IMR-90 (cell line): ENCODE results near the gene CAPN10. TPM values are rescaled to one million over a fixed set of nuclear protein-coding genes. Genes with fewer than 3 reads are reported as not detected.

Source experiments
- ATAC-seq: fragments of 200-7000 bp; cut with Tn5 transposase; 2 replicates; pipeline ENCODE4 v1.9.1; 2020; ENCODE audit warnings: low read depth, mild to moderate bottlenecking, moderate library complexity
- BruUV-seq: library from RNA; stranded (reverse); fragments of 400-500 nt; replicated peaks from 2 replicates; lab custom pipeline; 2021; lab: Mats Ljungman, UMichigan
- CTCF ChIA-PET: fragments of 300-600 bp; formaldehyde crosslinking; extraction: SDS; loops from one replicate; lab custom pipeline; 2021; ENCODE audit warnings: antibody characterized with exemption; lab: Yijun Ruan, JAX
- POLR2A ChIA-PET: fragments of 300-600 bp; sonication (Branson Sonifier 250); formaldehyde crosslinking; loops from one replicate; lab custom pipeline; 2022; ENCODE audit warnings: antibody characterized with exemption; ENCODE audit not compliant: unreplicated experiment; lab: Charles Lee
- DNase-seq: peaks from one replicate; pipeline ENCODE4 v3.0.0; 2013
- H2AFZ ChIP-seq: replicated peaks from 2 replicates; pipeline ENCODE3; 2013; ENCODE audit warnings: low read length, mild to moderate bottlenecking; ENCODE audit not compliant: poor library complexity
- H2AK5ac ChIP-seq: 2 replicates; pipeline ENCODE4 v1.6.1; 2013; ENCODE audit warnings: low read depth, low read length, inconsistent platforms
- H2AK9ac ChIP-seq: replicated peaks from 2 replicates; pipeline ENCODE3; 2013; ENCODE audit warnings: mild to moderate bottlenecking, low read depth, low read length, moderate library complexity; ENCODE audit not compliant: poor library complexity
- H2BK120ac ChIP-seq: 2 replicates; pipeline ENCODE4 v1.6.1; 2013; ENCODE audit warnings: low read depth, low read length, inconsistent platforms
- H2BK15ac ChIP-seq: 3 replicates; pipeline ENCODE4 v1.6.1; 2013; ENCODE audit warnings: low read depth, low read length, inconsistent platforms
- H2BK20ac ChIP-seq: 2 replicates; pipeline ENCODE4 v1.6.1; 2013; ENCODE audit warnings: low read depth, mild to moderate bottlenecking, inconsistent platforms, low read length, moderate library complexity
- H2BK5ac ChIP-seq: 2 replicates; pipeline ENCODE4 v1.6.1; 2013; ENCODE audit warnings: mild to moderate bottlenecking, low read depth, low read length, inconsistent platforms; ENCODE audit not compliant: poor library complexity, severe bottlenecking
- H3K14ac ChIP-seq: replicated peaks from 2 replicates; pipeline ENCODE4 v1.6.1; 2013; ENCODE audit warnings: low read depth, low read length, inconsistent platforms
- H3K18ac ChIP-seq: 2 replicates; pipeline ENCODE4 v1.6.1; 2013; ENCODE audit warnings: low read depth, low read length, control low read depth
- H3K23ac ChIP-seq: 2 replicates; pipeline ENCODE4 v1.6.1; 2013; ENCODE audit warnings: low read depth, low read length, inconsistent platforms
- H3K27ac ChIP-seq: 2 replicates; pipeline ENCODE4 v1.5.1; 2013; ENCODE audit warnings: mild to moderate bottlenecking, control low read depth, low read length; ENCODE audit not compliant: insufficient read depth
- H3K27me3 ChIP-seq: 2 replicates; pipeline ENCODE4 v1.6.1; 2013; ENCODE audit warnings: low read length; ENCODE audit not compliant: control insufficient read depth, insufficient read depth
- H3K36me3 ChIP-seq: 2 replicates; pipeline ENCODE4 v1.6.1; 2013; ENCODE audit warnings: low read length, mixed read lengths; ENCODE audit not compliant: control insufficient read depth, insufficient read depth
- H3K4ac ChIP-seq: 2 replicates; pipeline ENCODE4 v1.6.1; 2013; ENCODE audit warnings: low read depth, low read length, inconsistent platforms
- H3K4me1 ChIP-seq: 2 replicates; pipeline ENCODE4 v1.6.1; 2013; ENCODE audit warnings: low read length, mixed read lengths; ENCODE audit not compliant: control insufficient read depth, insufficient read depth
- H3K4me2 ChIP-seq: 2 replicates; pipeline ENCODE4 v1.6.1; 2013; ENCODE audit warnings: low read depth, mild to moderate bottlenecking, control low read depth, low read length, moderate library complexity
- H3K4me3 ChIP-seq: 2 replicates; pipeline ENCODE4 v1.5.1; 2013; ENCODE audit warnings: low read depth, mild to moderate bottlenecking, control low read depth, low read length, moderate library complexity; ENCODE audit not compliant: insufficient read depth
- H3K56ac ChIP-seq: 2 replicates; pipeline ENCODE4 v1.6.1; 2013; ENCODE audit warnings: low read length, inconsistent platforms; ENCODE audit not compliant: insufficient read depth; ENCODE audit errors: extremely low read depth
- H3K79me1 ChIP-seq, 2 experiments: 2 replicates each; pipeline ENCODE4 v1.6.1; 2013; ENCODE audit warnings: low read length in 2 of 2, inconsistent platforms in 1 of 2, low read depth in 1 of 2
- H3K9ac ChIP-seq: 2 replicates; pipeline ENCODE4 v1.6.1; 2013; ENCODE audit warnings: low read depth, low read length, control low read depth
- H3K9me1 ChIP-seq: 2 replicates; pipeline ENCODE4 v1.6.1; 2013; ENCODE audit warnings: low read length, inconsistent platforms; ENCODE audit not compliant: insufficient read depth
- H3K9me3 ChIP-seq: 2 replicates; pipeline ENCODE4 v1.6.1; 2013; ENCODE audit warnings: low read length; ENCODE audit not compliant: control insufficient read depth, insufficient read depth
- H4K20me1 ChIP-seq: 2 replicates; pipeline ENCODE4 v1.6.1; 2013; ENCODE audit warnings: low read length, inconsistent platforms; ENCODE audit not compliant: insufficient read depth
- H4K5ac ChIP-seq: 2 replicates; pipeline ENCODE4 v1.6.1; 2013; ENCODE audit warnings: mild to moderate bottlenecking, low read depth, low read length, control low read depth
- H4K8ac ChIP-seq, 2 experiments: 2 replicates each; pipeline ENCODE4 v1.6.1; 2013; ENCODE audit warnings: low read depth in 2 of 2, low read length in 2 of 2, control low read depth in 1 of 2, inconsistent platforms in 1 of 2
- H4K91ac ChIP-seq: 2 replicates; pipeline ENCODE4 v1.6.1; 2013; ENCODE audit warnings: low read depth, low read length, inconsistent platforms; ENCODE audit not compliant: insufficient read depth
- BHLHE40 ChIP-seq: fragments of 150-350 bp; IDR thresholded peaks from 2 replicates; pipeline ENCODE4 v1.6.1; 2016; ENCODE audit warnings: mild to moderate bottlenecking, low read depth, low read length
- CHD1 ChIP-seq: IDR thresholded peaks from 2 replicates; pipeline ENCODE4 v1.6.1; 2012; ENCODE audit warnings: low read depth, low read length, improper control_type of control experiment
- CTCF ChIP-seq: conservative IDR thresholded peaks from 2 replicates; pipeline ENCODE4 v1.5.1; 2012; ENCODE audit warnings: mild to moderate bottlenecking, low read depth, low read length, improper control_type of control experiment
- ELK1 ChIP-seq: fragments of 150-350 bp; IDR thresholded peaks from 2 replicates; pipeline ENCODE4 v1.6.1; 2016; ENCODE audit warnings: low read depth, mild to moderate bottlenecking, low read length, moderate library complexity, borderline replicate concordance
- FOS ChIP-seq: fragments of 150-350 bp; IDR thresholded peaks from 2 replicates; pipeline ENCODE4 v1.6.1; 2016; ENCODE audit warnings: low read depth, low read length
- MAFK ChIP-seq: IDR thresholded peaks from 2 replicates; pipeline ENCODE4 v1.6.1; 2012; ENCODE audit warnings: low read depth, low read length, improper control_type of control experiment
- MAZ ChIP-seq: IDR thresholded peaks from 2 replicates; pipeline ENCODE4 v1.6.1; 2012; ENCODE audit warnings: low read depth, mild to moderate bottlenecking, low read length, improper control_type of control experiment, moderate library complexity, borderline replicate concordance
- MXI1 ChIP-seq: IDR thresholded peaks from 2 replicates; pipeline ENCODE4 v1.6.1; 2012; ENCODE audit warnings: low read depth, mild to moderate bottlenecking, low read length, moderate library complexity, borderline replicate concordance
- RAD21 ChIP-seq: IDR thresholded peaks from 2 replicates; pipeline ENCODE4 v1.6.1; 2012; ENCODE audit warnings: low read length, improper control_type of control experiment
- RFX5 ChIP-seq: IDR thresholded peaks from 2 replicates; pipeline ENCODE4 v1.8.0; 2012; ENCODE audit warnings: low read depth, mild to moderate bottlenecking, low read length, moderate library complexity
- USF2 ChIP-seq: fragments of 150-350 bp; IDR thresholded peaks from 2 replicates; pipeline ENCODE4 v1.6.1; 2017; ENCODE audit warnings: mild to moderate bottlenecking, antibody characterized with exemption, low read length, low read depth
- WGBS, 2 experiments: methylation state at CpG; one replicate each; pipeline versions ENCODE4 v1.1.5 to v1.1.7; 2013; ENCODE audit warnings: missing lambda C conversion rate in 2 of 2; ENCODE audit not compliant: insufficient read length in 1 of 2; ENCODE audit errors: extremely low coverage in 2 of 2; 5-methylcytosine and 5-hydroxymethylcytosine counted together
- dilution Hi-C: fragments of 300-500 bp; cut with HindIII; formaldehyde crosslinking; loops from one replicate; pipeline ENCODE4 v1.14.3; 2018; ENCODE audit warnings: low sequenced_read_pairs; ENCODE audit not compliant: unreplicated experiment
- in situ Hi-C: fragments of 300-500 bp; cut with MboI; formaldehyde crosslinking; loops from 3 replicates; pipeline ENCODE4 v1.14.3; 2019; ENCODE audit warnings: low sequenced_read_pairs, inconsistent platforms, mixed read lengths
- intact Hi-C: fragments of 100-400 bp; cut with micrococcal nuclease; formaldehyde crosslinking; loops from 2 replicates; pipeline ENCODE4 v1.10.0; 2022
- polyA plus RNA-seq, 3 experiments: library from polyadenylated mRNA; depleted of rRNA; stranded (reverse); fragments of >200 nt; gene quantifications; 2 replicates each; pipeline ENCODE4 v1.2.3, GENCODE V29; 2012; ENCODE audit warnings: low replicate concordance in 1 of 3
- total RNA-seq: library from RNA; depleted of rRNA; stranded (reverse); fragments of >200 nt; gene quantifications from 2 replicates; pipeline ENCODE4 v1.2.3, GENCODE V29; 2012

Gene CAPN10
- total and polyA plus RNA-seq, 2 of the 4 experiments (the other 2 are of a cell fraction): 6.3 to 20.9 TPM

GRCh38 chr2:240595381-240596079 is 9.0 kb downstream of the CAPN10 start (continued):
- TF ChIP-seq USF2: no peak

GRCh38 chr2:240596080-240596460 is 9.5 kb downstream of the CAPN10 start:
- no TSS peak for BruUV-seq
- in situ Hi-C loops: no loop called here
- DNase-seq: no peak
- TF ChIP-seq ELK1 (no peak), CTCF (no peak), MXI1 (no peak), MAFK (no peak), RFX5 (no peak), FOS (no peak), RAD21 (no peak), CHD1 (no peak), MAZ (no peak), BHLHE40 (no peak)
- H3K27me3 ChIP-seq: no peaks in the 10 kb centered on the region
- no peaks in the 10 kb centered on the region; the same call in 1 of the 2 replicates for H4K20me1 ChIP-seq
- H3K9ac ChIP-seq: no peak overlapping the region
- no peak overlapping the region for H3K4ac ChIP-seq
- peaks cover 0 to 17% of the 10 kb centered on the region in 2 experiments; a peak in 2 of 4 replicates for H3K79me1 ChIP-seq
- H3K23ac ChIP-seq: no peak overlapping the region
- ChIA-PET POLR2A (no interaction called here), CTCF (no interaction called here)
- no peak overlapping the region for H2BK120ac ChIP-seq
- H3K4me3 ChIP-seq: no peak overlapping the region
- no peak overlapping the region for H2AFZ ChIP-seq
- no peak for ATAC-seq
- no peak overlapping the region for H3K56ac ChIP-seq
- H3K27ac ChIP-seq: no peak overlapping the region
- no peak overlapping the region for H2BK20ac ChIP-seq
- WGBS, 2 experiments: 84% methylated on average over 5 of the region's 17 CpGs; no CpG with 5 or more reads in 1 of the 2 experiments
- no peak overlapping the region for H2AK5ac ChIP-seq
- no peak overlapping the region for H4K8ac ChIP-seq
- H3K9me3 ChIP-seq: no peaks in the 10 kb centered on the region
- no peak overlapping the region for H2AK9ac ChIP-seq
- no peak overlapping the region for H3K4me2 ChIP-seq
- no peak overlapping the region for H2BK15ac ChIP-seq
- H3K9me1 ChIP-seq: no peaks in the 10 kb centered on the region
- H4K5ac ChIP-seq: no peak overlapping the region
- H3K18ac ChIP-seq: no peak overlapping the region
- H3K4me1 ChIP-seq: no peaks in the 10 kb centered on the region
- dilution Hi-C loops: no loop called here
- no peak overlapping the region for H4K91ac ChIP-seq
- no peak overlapping the region for H2BK5ac ChIP-seq
- H3K36me3 ChIP-seq: peaks cover 30% of the 10 kb centered on the region
- intact Hi-C loops: no loop called here
- no peak overlapping the region for H3K14ac ChIP-seq
